Lower leg skin (tissue), 3 donors: Measurements from ENCODE around the gene FBLN1.

Source experiments
- CTCF ChIP-seq, 3 donors: fragments of 450-650 bp; IDR thresholded peaks; one replicate each; pipeline ENCODE4 v1.5.1; 2016; ENCODE audit warnings: antibody characterized with exemption in 3 of 3, mild to moderate bottlenecking in 3 of 3, moderate library complexity in 2 of 3
- POLR2A ChIP-seq, 2 donors: fragments of 450-650 bp; IDR thresholded peaks; one replicate each; pipeline ENCODE4 v1.6.1; 2016 to 2017; ENCODE audit warnings: antibody characterized with exemption in 2 of 2, mild to moderate bottlenecking in 1 of 2, moderate library complexity in 1 of 2

DNA sequence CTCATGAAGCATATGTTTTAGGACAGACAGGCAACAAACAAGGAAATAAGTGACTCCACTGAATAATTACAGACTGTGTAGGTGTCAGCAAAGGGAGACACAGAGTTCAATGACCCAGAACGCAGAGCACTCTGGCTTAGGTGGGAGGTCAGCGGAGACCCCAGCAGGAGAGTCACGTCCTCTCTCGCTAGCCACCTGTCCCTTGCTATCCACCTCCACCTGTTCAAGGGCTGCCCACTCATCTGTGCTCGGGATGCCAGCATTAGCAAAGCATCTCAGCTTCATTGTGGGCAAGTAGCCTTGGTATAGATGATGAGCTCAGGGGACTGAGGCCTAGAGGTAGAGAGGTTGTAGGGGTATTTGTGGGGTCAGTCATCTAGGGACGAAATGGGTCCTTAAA, 147.1 kb downstream of the FBLN1 start:
- TF ChIP-seq CTCF (IDR thresholded peaks at IDR 0.05) (no peak), POLR2A (IDR thresholded peaks at IDR 0.05) (no peak)
